Psoas muscle (tissue), 8 donors: Measurements from ENCODE around the gene MAP2K3. TPM values are rescaled to one million over a fixed set of nuclear protein-coding genes. Genes with fewer than 3 reads are reported as not detected.
"Not testable (repeated sequence)": the region's sequence is repeated elsewhere in the genome, so short reads cannot be mapped to it uniquely, and the experiment has no call there.

Source experiments
- ATAC-seq, 4 donors: fragments of 200-7000 bp; cut with Tn5 transposase; one replicate each; pipeline ENCODE4 v1.9.1; 2020; ENCODE audit warnings: moderate library complexity in 3 of 4, mild to moderate bottlenecking in 2 of 4
- DNase-seq, 2 donors: peaks; one replicate each; pipeline ENCODE4 v3.0.0-alpha.2; 2020
- H3K27ac ChIP-seq: fragments of 200-600 bp; one replicate; pipeline ENCODE4 v1.8.0; 2022
- H3K27me3 ChIP-seq, 3 donors: fragments of 200-600 bp in 1 of 3; one replicate each; pipeline versions ENCODE4 v1.6.1 to v1.8.0; 2013 to 2022; ENCODE audit warnings: low read length in 2 of 3, mild to moderate bottlenecking in 2 of 3, moderate library complexity in 1 of 3; ENCODE audit not compliant: insufficient read depth in 3 of 3
- H3K36me3 ChIP-seq, 2 donors: fragments of 200-600 bp in 1 of 2; one replicate each; pipeline versions ENCODE4 v1.6.1 to v1.8.0; 2013 to 2022; ENCODE audit warnings: low read depth in 1 of 2, mild to moderate bottlenecking in 1 of 2, moderate library complexity in 1 of 2; ENCODE audit not compliant: insufficient read depth in 1 of 2
- H3K4me1 ChIP-seq: fragments of 200-600 bp; one replicate; pipeline ENCODE4 v1.8.0; 2022
- H3K4me3 ChIP-seq: fragments of 200-600 bp; one replicate; pipeline ENCODE4 v1.8.0; 2022; ENCODE audit warnings: mild to moderate bottlenecking
- H3K9me3 ChIP-seq: fragments of 200-600 bp; one replicate; pipeline ENCODE4 v1.8.0; 2022
- CTCF ChIP-seq: fragments of 200-600 bp; IDR thresholded peaks from one replicate; pipeline ENCODE4 v1.8.0; 2022; ENCODE audit warnings: antibody characterized with exemption
- WGBS, 3 donors: extraction: QIAGEN DNeasy Blood & Tissue Kit; methylation state at CpG; one replicate each; pipeline versions ENCODE4 v1.1.6 to v1.1.7; 2013; 5-methylcytosine and 5-hydroxymethylcytosine counted together
- intact Hi-C, 2 donors: fragments of 100-400 bp; cut with DNase I; formaldehyde crosslinking; loops; one replicate each; pipeline versions ENCODE4 v1.11.0 to v1.14.2; 2022
- polyA plus RNA-seq, 3 donors: library from polyadenylated mRNA; stranded (reverse); fragments of 200-250 nt; gene quantifications; one replicate each; pipeline ENCODE4 v1.2.3, GENCODE V29; 2013
- total RNA-seq, 4 donors: library from RNA; stranded (reverse); fragmentation: NEBNext Ultra II Directional in 2 of 4; extraction: Animal tissue kit (Norgen Biotek cat#: 25700) in 2 of 4; gene quantifications; one replicate each; pipeline versions ENCODE4 v1.2.1 to v1.2.4, GENCODE V29; 2021 to 2023
- donor health status: healthy with polysubstance abuse.
- donor health status: DM: no; HTN: no; CAD: no; lungs with moderate emphysema.
- donor health status: Bipolar disorder and iron deficiency.
- donor health status: healthy.
- donor health status: DM: yes; HTN: yes; CAD: no.
- donor health status: DM: no; HTN: no; CAD: no.
- donor health status: DM: no; HTN: no; CAD: no.
- donor health status: DM: yes; HTN: yes; CAD: no.

MAP2K3 gene
- total and polyA plus RNA-seq, 7 donors, result 64.4 to 229 (median 114) TPM

GRCh38 chr17:21339011-21339410, 54.5 kb downstream of the MAP2K3 start:
- no peak overlapping the region for H3K27ac ChIP-seq
- H3K27me3 ChIP-seq, result no peaks in the 10 kb centered on the region
- 32 to 38% (median 33%) methylated on average over 6 to 7 of the region's 7 CpGs for WGBS, 3 donors
- intact Hi-C loops, result loop anchor here in 1 of 2 donors (5.0 kb wide), 1 partner anchor 38 kb away; the partner anchor contains the start of gene KCNJ12
- H3K9me3 ChIP-seq, result no peaks in the 10 kb centered on the region
- ATAC-seq, result no peak
- peak in 1 of 2 donors; percentile 20 for DNase-seq
- H3K4me1 ChIP-seq, result peaks cover 5% of the 10 kb centered on the region
- H3K36me3 ChIP-seq, result no peaks in the 10 kb centered on the region
- no peak overlapping the region for H3K4me3 ChIP-seq
- no peak for TF ChIP-seq CTCF

GRCh38 chr17:21339571-21339970, 55.1 kb downstream of the MAP2K3 start:
- ATAC-seq, H3K4me1 ChIP-seq, H3K36me3 ChIP-seq, H3K4me3 ChIP-seq, H3K27ac ChIP-seq, H3K9me3 ChIP-seq, H3K27me3 ChIP-seq: not testable (repeated sequence)
- DNase-seq, result peak in 1 of 2 donors; percentile 37
- intact Hi-C loops, result loop anchor here in 1 of 2 donors (5.0 kb wide), 1 partner anchor 38 kb away; the partner anchor contains the start of gene KCNJ12
- WGBS, 3 donors, result 84 to 90% (median 87%) methylated on average over 11 of the region's 11 CpGs

GRCh38 chr17:21340407-21340806, 55.9 kb downstream of the MAP2K3 start:
- H3K27ac ChIP-seq, intact Hi-C loops, H3K4me1 ChIP-seq, H3K4me3 ChIP-seq, H3K27me3 ChIP-seq, ATAC-seq, H3K36me3 ChIP-seq, H3K9me3 ChIP-seq: not testable (repeated sequence)
- DNase-seq, result peak in 1 of 2 donors; percentile 12
- 80 to 86% (median 82%) methylated on average over 6 of the region's 6 CpGs for WGBS, 3 donors

GRCh38 chr17:21341279-21341678, 56.8 kb downstream of the MAP2K3 start:
- H3K4me3 ChIP-seq, intact Hi-C loops, ATAC-seq, H3K36me3 ChIP-seq, H3K27me3 ChIP-seq, H3K9me3 ChIP-seq, H3K4me1 ChIP-seq, H3K27ac ChIP-seq: not testable (repeated sequence)
- WGBS, 3 donors, result 62 to 74% (median 70%) methylated on average over 3 to 4 of the region's 4 CpGs
- DNase-seq, result peak in 1 of 2 donors; percentile 13

GRCh38 chr17:21341925-21342540, 57.5 kb downstream of the MAP2K3 start:
- H3K27me3 ChIP-seq, H3K4me1 ChIP-seq, H3K4me3 ChIP-seq, H3K9me3 ChIP-seq, H3K27ac ChIP-seq, ATAC-seq, intact Hi-C loops, H3K36me3 ChIP-seq: not testable (repeated sequence)
- peak in 1 of 2 donors; percentile 13 for DNase-seq
- 63 to 86% (median 82%) methylated on average over 8 of the region's 8 CpGs for whole genome bisulfite sequencing, 3 donors

DNA sequence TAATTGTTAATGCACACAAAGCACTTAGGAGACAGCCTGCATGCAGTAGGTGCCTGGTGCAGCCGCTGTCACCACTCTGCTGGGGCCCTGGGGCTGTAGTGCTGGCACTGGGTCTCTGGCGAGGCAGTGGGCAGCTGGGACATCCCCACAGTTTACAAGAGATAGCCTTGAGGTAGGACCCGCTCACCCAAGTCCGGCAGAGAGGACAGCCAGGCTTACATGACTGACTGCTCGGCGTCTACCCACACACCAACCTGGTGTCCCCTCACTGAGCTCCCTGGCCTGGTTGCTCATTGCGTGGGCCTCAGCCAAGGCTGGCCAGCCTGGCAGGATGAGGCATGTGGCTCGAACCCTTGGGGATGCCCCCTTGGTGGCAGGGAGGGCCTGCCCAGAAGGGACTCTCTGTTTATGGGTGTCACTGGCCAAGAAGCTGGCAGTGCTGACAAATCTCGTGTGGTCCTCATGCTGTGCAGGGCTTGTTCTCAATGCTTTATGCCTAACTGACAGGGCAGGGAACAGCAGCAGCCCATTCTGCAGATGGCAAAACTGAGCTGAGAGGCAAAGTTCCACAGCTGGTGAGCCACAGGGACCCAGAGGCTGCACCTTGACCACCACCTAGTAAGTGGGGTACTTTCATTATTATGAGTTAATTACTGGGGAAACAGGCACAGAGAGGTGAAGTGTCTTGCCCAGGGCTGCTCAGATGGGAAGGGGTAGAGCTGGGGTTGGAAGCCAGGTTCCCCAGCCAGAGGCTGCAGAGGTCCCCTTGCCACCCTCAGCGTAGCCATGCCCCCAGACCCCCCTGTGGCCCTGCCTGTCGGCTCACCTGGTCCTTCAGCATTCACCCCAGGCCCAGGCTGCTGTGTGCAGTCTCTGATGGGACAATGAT, 58.8 kb downstream of the MAP2K3 start:
- peak in 1 of 2 donors; percentile 30 for DNase-seq
- H3K27me3 ChIP-seq, H3K27ac ChIP-seq, intact Hi-C loops, H3K36me3 ChIP-seq, H3K4me1 ChIP-seq, H3K9me3 ChIP-seq, H3K4me3 ChIP-seq, ATAC-seq: not testable (repeated sequence)
- WGBS, 3 donors, result 64 to 71% (median 71%) methylated on average over 8 to 11 of the region's 11 CpGs

- intact Hi-C loops, ATAC-seq, H3K27ac ChIP-seq, H3K36me3 ChIP-seq, H3K27me3 ChIP-seq, H3K9me3 ChIP-seq, H3K4me3 ChIP-seq, H3K4me1 ChIP-seq: not testable (repeated sequence)
- peak in 1 of 2 donors; percentile 3 for DNase-seq
- 62 to 75% (median 70%) methylated on average over 4 of the region's 4 CpGs for WGBS, 3 donors
These were observed 60.3 kb downstream of the MAP2K3 start for GRCh38 chr17:21344801-21345200.
